GM12891 (cell line): ENCODE results near the gene SCPEP1.

Source experiments
- POLR2A ChIP-seq: IDR thresholded peaks from 2 replicates; pipeline ENCODE4 v1.6.1; 2011; ENCODE audit warnings: low read depth, low read length, control low read depth
- POLR2AphosphoS5 ChIP-seq: IDR thresholded peaks from 2 replicates; pipeline ENCODE4 v1.6.1; 2011; ENCODE audit warnings: low read depth, low read length, control low read depth
- SPI1 ChIP-seq: IDR thresholded peaks from 2 replicates; pipeline ENCODE4 v1.6.1; 2011; ENCODE audit warnings: low read depth, low read length, control low read depth
- TAF1 ChIP-seq: IDR thresholded peaks from 2 replicates; pipeline ENCODE4 v1.6.1; 2011; ENCODE audit warnings: low read depth, low read length, control low read depth

GRCh38 chr17:57025876-57026275 lies 47.9 kb downstream of the SCPEP1 start:
- TF ChIP-seq POLR2A = no peak
- no peak for TF ChIP-seq POLR2AphosphoS5
- TF ChIP-seq SPI1 = no peak
- TF ChIP-seq TAF1 = no peak
